ENCODE results near the gene OR4B1. TPM values are rescaled to one million over a fixed set of nuclear protein-coding genes. Genes with fewer than 3 reads are reported as not detected.

Gene OR4B1
- total RNA-seq, 1 experiment from 2014 or later, result not detected

DNA sequence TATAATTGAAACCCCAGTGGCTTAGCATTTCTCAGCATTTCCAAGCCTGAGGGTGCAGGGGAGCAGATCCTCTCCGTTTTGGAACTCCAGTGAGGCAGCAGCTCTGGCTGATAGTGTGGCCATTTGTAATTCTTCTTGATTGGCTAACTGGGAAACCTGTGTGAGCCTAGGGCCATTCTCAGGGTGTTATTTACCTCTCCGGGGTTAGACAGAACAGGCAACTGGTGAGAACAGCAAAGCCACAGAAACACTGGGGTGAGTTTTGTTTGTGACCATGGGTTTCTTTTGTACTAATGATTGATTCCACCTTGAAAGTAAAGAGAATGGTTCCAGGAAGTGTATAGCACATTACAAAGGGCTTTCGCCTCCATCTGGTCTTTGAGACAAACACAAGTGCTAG is 25.9 kb downstream of the OR4B1 start:
- Histone ChIP-seq H3K27me3 (ENCODE audit: control insufficient read depth, insufficient read depth, low read length) (peaks cover 6% of the 10 kb centered on the region; the same call in 1 of the 2 replicates), H3K9me3 (ENCODE audit: control insufficient read depth, insufficient read depth, low read depth, low read length) (no peaks in the 10 kb centered on the region), H3K4me1 (ENCODE audit: control insufficient read depth, insufficient read depth, low read length) (no peaks in the 10 kb centered on the region), H3K36me3 (ENCODE audit: control insufficient read depth, insufficient read depth, low read length) (no peaks in the 10 kb centered on the region), H3K4me3 (ENCODE audit: low read depth in 2 of 2, low read length in 2 of 2) (no peak overlapping the region), H3K27ac (ENCODE audit: low read length) (no peak overlapping the region)
- BruUV-seq (replicated peaks), result no TSS peak
- intact Hi-C loops (cut with micrococcal nuclease; ENCODE audit: unreplicated experiment), result no loop called here
- TF ChIP-seq, protein P1, sequence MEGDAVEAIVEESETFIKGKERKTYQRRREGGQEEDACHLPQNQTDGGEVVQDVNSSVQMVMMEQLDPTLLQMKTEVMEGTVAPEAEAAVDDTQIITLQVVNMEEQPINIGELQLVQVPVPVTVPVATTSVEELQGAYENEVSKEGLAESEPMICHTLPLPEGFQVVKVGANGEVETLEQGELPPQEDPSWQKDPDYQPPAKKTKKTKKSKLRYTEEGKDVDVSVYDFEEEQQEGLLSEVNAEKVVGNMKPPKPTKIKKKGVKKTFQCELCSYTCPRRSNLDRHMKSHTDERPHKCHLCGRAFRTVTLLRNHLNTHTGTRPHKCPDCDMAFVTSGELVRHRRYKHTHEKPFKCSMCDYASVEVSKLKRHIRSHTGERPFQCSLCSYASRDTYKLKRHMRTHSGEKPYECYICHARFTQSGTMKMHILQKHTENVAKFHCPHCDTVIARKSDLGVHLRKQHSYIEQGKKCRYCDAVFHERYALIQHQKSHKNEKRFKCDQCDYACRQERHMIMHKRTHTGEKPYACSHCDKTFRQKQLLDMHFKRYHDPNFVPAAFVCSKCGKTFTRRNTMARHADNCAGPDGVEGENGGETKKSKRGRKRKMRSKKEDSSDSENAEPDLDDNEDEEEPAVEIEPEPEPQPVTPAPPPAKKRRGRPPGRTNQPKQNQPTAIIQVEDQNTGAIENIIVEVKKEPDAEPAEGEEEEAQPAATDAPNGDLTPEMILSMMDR (IDR thresholded peaks at IDR 0.05), result no peak
- TF ChIP-seq POLR2AphosphoS5 (IDR thresholded peaks at IDR 0.05; ENCODE audit: low read depth, low read length), result no peak
- no peak for TF ChIP-seq SIN3A (IDR thresholded peaks at IDR 0.05; ENCODE audit: borderline replicate concordance, insufficient read depth, low read depth, low read length)
- TF ChIP-seq TCF7L2 (IDR thresholded peaks at IDR 0.05; ENCODE audit: low read depth, low read length), result no peak
- TF ChIP-seq REST (IDR thresholded peaks at IDR 0.05; ENCODE audit: insufficient read depth in 1 of 2, low read depth in 2 of 2, low read length in 1 of 2), result no peak
- no peak for ATAC-seq
- DNase-seq (ENCODE audit: low read depth, low spot score), result no peak
- in situ Hi-C loops (cut with HindIII; ENCODE audit: low pct_unique_long_range_greater_than_20kb, low sequenced_read_pairs), result no loop called here
- ChIA-PET POLR2A (no interaction called here), CTCF (no interaction called here)

GRCh38 chr11:48244804-48245203 is 28.2 kb downstream of the OR4B1 start, which contains the start of gene OR4X2:
Gene OR4X2, plus strand, starts transcription at chr11:48245104. Its CDS starts 0 bp downstream, at chr11:48245104.
- H3K27me3 ChIP-seq (ENCODE audit: control insufficient read depth, insufficient read depth, low read length), result no peaks in the 10 kb centered on the region
- in situ Hi-C loops (cut with HindIII; ENCODE audit: low pct_unique_long_range_greater_than_20kb, low sequenced_read_pairs) (no loop called here), intact Hi-C loops (cut with micrococcal nuclease; ENCODE audit: unreplicated experiment) (no loop called here)
- BruUV-seq (replicated peaks), result no TSS peak
- no peak within 1 kb of the TSS for H3K27ac ChIP-seq (ENCODE audit: low read length)
- H3K4me1 ChIP-seq (ENCODE audit: control insufficient read depth, insufficient read depth, low read length), result no peaks in the 10 kb centered on the region
- ATAC-seq (no peak), DNase-seq (ENCODE audit: low read depth, low spot score) (no peak)
- no peak within 1 kb of the TSS for H3K4me3 ChIP-seq (ENCODE audit: low read depth in 2 of 2, low read length in 2 of 2)
- no peaks in the 10 kb centered on the region; the same call in 1 of the 2 replicates for H3K9me3 ChIP-seq (ENCODE audit: control insufficient read depth, insufficient read depth, low read depth, low read length)
- no peaks in the 10 kb centered on the region for H3K36me3 ChIP-seq (ENCODE audit: control insufficient read depth, insufficient read depth, low read length)
- ChIA-PET CTCF (no interaction called here), POLR2A (no interaction called here)
- TF ChIP-seq, protein P1 (IDR thresholded peaks at IDR 0.05), result no peak
- TF ChIP-seq SIN3A (IDR thresholded peaks at IDR 0.05; ENCODE audit: borderline replicate concordance, insufficient read depth, low read depth, low read length) (no peak), POLR2AphosphoS5 (IDR thresholded peaks at IDR 0.05; ENCODE audit: low read depth, low read length) (no peak), TCF7L2 (IDR thresholded peaks at IDR 0.05; ENCODE audit: low read depth, low read length) (no peak), REST (IDR thresholded peaks at IDR 0.05; ENCODE audit: insufficient read depth in 1 of 2, low read depth in 2 of 2, low read length in 1 of 2) (no peak)

All from Panc1 (cell line).